Smooth muscle cell (in vitro differentiated cells): ENCODE data around the gene STARD5. TPM values are rescaled to one million over a fixed set of nuclear protein-coding genes. Genes with fewer than 3 reads are reported as not detected.

Experiments
- DNase-seq: peaks from one replicate; lab custom pipeline; 2025; ENCODE audit not compliant: unreplicated experiment; lab: John Stamatoyannopoulos, UW
- H2AFZ ChIP-seq: fragments of 200-600 bp; sonication (generic); 2 replicates; pipeline ENCODE4 v1.6.0; 2016; ENCODE audit warnings: antibody characterized with exemption, low read depth, mild to moderate bottlenecking
- H3F3A ChIP-seq: fragments of 200-600 bp; sonication (generic); 2 replicates; pipeline ENCODE4 v1.6.0; 2017; ENCODE audit warnings: antibody characterized with exemption, low read depth
- H3K27ac ChIP-seq: fragments of 200-600 bp; sonication (generic); 2 replicates; pipeline ENCODE4 v1.5.1; 2016; ENCODE audit warnings: low read depth, mild to moderate bottlenecking
- H3K27me3 ChIP-seq: fragments of 200-600 bp; sonication (generic); 2 replicates; pipeline ENCODE4 v1.6.1; 2016; ENCODE audit warnings: low read depth, mild to moderate bottlenecking
- H3K36me3 ChIP-seq: fragments of 200-600 bp; sonication (generic); 2 replicates; pipeline ENCODE4 v1.5.1; 2016; ENCODE audit warnings: low read depth
- H3K4me1 ChIP-seq: fragments of 200-600 bp; sonication (generic); 2 replicates; pipeline ENCODE4 v1.5.1; 2016; ENCODE audit warnings: low read depth
- H3K4me2 ChIP-seq: fragments of 200-600 bp; sonication (generic); 2 replicates; pipeline ENCODE4 v1.6.0; 2016; ENCODE audit warnings: mild to moderate bottlenecking
- H3K4me3 ChIP-seq: fragments of 200-600 bp; sonication (generic); 2 replicates; pipeline ENCODE4 v1.5.1; 2016; ENCODE audit warnings: mild to moderate bottlenecking
- H3K79me2 ChIP-seq: fragments of 200-600 bp; sonication (generic); 2 replicates; pipeline ENCODE4 v1.6.0; 2016; ENCODE audit warnings: low read depth, mild to moderate bottlenecking
- H3K9ac ChIP-seq: fragments of 200-600 bp; sonication (generic); 2 replicates; pipeline ENCODE4 v1.6.0; 2016; ENCODE audit warnings: low read depth
- H3K9me3 ChIP-seq: fragments of 200-600 bp; sonication (generic); replicated peaks from 2 replicates; pipeline ENCODE4 v1.5.1; 2016; ENCODE audit warnings: low read depth
- H4K20me1 ChIP-seq: fragments of 200-600 bp; sonication (generic); 2 replicates; pipeline ENCODE4 v1.6.0; 2016; ENCODE audit warnings: low read depth
- WGBS: methylation state at CpG from one replicate; pipeline ENCODE4 v1.1.7; 2016; ENCODE audit warnings: low lambda C conversion rate; 5-methylcytosine and 5-hydroxymethylcytosine counted together
- polyA plus RNA-seq: library from polyadenylated mRNA; unstranded; fragments of >200 nt; fragmentation: Nextera tagmentation; extraction: Ambion mirVana; gene quantifications from 2 replicates; pipeline ENCODE4 v1.2.1, GENCODE V29; 2016
- total RNA-seq: library from RNA; depleted of rRNA; stranded (reverse); fragments of >200 nt; gene quantifications from 2 replicates; pipeline ENCODE4 v1.2.3, GENCODE V29; 2014
- TF ChIP-seq, protein P1 (sequence below): fragments of 200-600 bp; sonication (generic); IDR thresholded peaks from 2 replicates; pipeline ENCODE4 v1.5.1; 2017; ENCODE audit warnings: borderline replicate concordance, mild to moderate bottlenecking, antibody characterized with exemption; ENCODE audit not compliant: insufficient read depth, poor library complexity, severe bottlenecking

STARD5 gene
- total and polyA plus RNA-seq, 2 experiments from 2014 or later = 1.6 to 6.2 TPM

DNA sequence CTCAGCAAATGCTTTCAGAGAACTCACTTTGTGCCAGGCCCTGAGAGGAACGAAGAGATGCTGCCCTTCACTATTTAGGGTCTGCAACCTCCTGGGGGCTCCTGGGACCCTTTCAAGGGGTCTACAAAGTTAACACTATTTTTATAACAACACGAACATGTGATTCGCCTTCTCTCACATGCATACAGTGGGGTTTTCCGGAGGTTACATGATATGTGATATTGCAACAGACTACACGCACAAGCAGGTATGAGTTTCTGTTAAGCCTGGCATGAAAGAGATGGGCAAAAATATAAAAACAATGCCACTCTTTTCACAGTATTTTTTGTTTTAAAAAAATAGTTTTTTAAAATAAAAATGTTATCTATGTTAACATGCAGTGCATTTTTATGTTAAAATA lies 10.3 kb downstream of the STARD5 start:
- no peak overlapping the region for H3K4me3 ChIP-seq
- no peak for DNase-seq
- H3K27me3 ChIP-seq = no peaks in the 10 kb centered on the region
- no peak overlapping the region for H3K9ac ChIP-seq
- no peaks in the 10 kb centered on the region for H3K4me1 ChIP-seq
- H3K4me2 ChIP-seq = peak overlapping the region; percentile 51
- no peaks in the 10 kb centered on the region for H4K20me1 ChIP-seq
- no peaks in the 10 kb centered on the region for H3K9me3 ChIP-seq
- H3K27ac ChIP-seq = peak overlapping the region; percentile 68
- WGBS = 92% methylated on average over 5 of the region's 5 CpGs
- H3F3A ChIP-seq = no peaks in the 10 kb centered on the region
- no peaks in the 10 kb centered on the region for H3K79me2 ChIP-seq
- TF ChIP-seq, protein P1, sequence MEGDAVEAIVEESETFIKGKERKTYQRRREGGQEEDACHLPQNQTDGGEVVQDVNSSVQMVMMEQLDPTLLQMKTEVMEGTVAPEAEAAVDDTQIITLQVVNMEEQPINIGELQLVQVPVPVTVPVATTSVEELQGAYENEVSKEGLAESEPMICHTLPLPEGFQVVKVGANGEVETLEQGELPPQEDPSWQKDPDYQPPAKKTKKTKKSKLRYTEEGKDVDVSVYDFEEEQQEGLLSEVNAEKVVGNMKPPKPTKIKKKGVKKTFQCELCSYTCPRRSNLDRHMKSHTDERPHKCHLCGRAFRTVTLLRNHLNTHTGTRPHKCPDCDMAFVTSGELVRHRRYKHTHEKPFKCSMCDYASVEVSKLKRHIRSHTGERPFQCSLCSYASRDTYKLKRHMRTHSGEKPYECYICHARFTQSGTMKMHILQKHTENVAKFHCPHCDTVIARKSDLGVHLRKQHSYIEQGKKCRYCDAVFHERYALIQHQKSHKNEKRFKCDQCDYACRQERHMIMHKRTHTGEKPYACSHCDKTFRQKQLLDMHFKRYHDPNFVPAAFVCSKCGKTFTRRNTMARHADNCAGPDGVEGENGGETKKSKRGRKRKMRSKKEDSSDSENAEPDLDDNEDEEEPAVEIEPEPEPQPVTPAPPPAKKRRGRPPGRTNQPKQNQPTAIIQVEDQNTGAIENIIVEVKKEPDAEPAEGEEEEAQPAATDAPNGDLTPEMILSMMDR = no peak
- peaks cover 6% of the 10 kb centered on the region for H3K36me3 ChIP-seq
- no peak overlapping the region for H2AFZ ChIP-seq

DNA sequence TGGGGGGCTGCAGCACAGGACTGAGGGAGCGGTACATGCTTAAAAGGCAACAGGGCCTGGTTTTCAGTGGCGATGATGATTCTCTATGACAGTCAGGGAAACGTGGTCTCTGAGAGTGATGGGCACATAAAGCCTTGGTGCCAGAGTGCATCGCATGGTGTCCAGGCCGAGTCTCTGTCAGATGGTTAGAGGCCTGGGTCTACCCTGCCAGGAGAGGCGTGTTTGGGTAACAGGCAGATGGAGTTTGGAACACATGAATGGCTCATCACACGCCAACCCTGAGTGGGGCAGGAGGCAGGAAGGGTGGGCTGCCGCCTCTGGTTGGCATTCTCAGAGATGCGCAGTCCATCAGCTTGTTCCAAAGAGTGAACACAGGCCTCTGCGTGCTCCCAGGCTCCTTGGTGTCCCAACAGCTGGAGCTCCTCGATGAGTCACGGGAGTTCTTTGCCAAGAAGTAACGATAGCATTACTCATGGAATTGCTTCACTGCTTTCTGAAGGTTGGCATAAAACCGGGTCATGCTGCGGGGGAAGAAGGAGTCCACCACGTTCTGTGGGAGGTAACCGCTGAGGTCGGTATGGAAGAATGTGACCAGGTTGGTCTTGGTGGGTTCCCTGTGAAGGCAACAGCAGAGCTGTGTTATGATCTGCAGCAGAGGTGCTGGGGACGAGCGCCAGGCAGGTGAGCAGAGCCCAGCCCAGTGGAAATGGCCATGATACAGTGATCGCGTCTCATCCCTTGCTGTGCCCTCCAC lies 11.0 kb downstream of the STARD5 start:
- Histone ChIP-seq H3K27ac (peak overlapping the region; percentile 68), H3K4me2 (peak overlapping the region; percentile 51), H4K20me1 (no peaks in the 10 kb centered on the region), H3K36me3 (no peaks in the 10 kb centered on the region), H2AFZ (no peak overlapping the region), H3K9me3 (no peaks in the 10 kb centered on the region), H3K4me3 (no peak overlapping the region), H3F3A (no peaks in the 10 kb centered on the region), H3K9ac (no peak overlapping the region), H3K27me3 (no peaks in the 10 kb centered on the region), H3K79me2 (no peaks in the 10 kb centered on the region), H3K4me1 (no peaks in the 10 kb centered on the region)
- WGBS = 57% methylated on average over 21 of the region's 22 CpGs
- TF ChIP-seq, protein P1 = no peak
- peak; percentile 23 for DNase-seq

DNA sequence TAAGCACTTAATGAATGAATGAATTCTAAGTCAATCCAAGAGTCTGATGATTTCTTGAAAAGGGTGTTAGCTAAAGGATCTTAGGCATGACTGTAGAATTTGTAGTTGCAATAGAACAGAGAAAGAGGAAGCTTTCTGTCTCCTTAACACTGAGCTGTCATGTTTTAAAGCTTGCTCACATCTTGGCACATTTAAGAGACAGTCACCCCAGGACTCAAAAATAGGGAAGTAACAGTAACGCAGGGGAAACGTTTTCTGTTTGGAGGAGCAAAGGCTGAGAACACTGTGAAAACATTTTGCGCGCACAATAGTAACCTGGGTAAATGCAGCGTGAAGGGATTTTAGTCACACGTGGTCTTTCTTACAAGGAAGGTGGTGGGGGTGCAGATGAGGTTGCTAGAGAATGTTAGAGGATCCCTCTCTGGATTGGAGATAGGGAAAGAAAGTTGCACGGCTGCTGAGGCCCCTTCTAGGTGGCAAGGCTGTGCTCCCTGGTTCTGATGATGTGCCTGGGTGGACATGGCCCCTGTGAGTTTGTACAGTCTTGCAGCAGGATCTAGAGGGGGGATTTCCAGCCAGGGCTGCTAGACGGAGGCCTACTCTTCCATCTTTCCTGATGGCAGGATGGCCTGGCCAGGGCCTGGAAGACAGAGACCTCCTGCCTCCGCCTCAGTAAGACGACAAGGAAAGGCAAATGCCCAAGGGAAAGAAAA lies 12.0 kb downstream of the STARD5 start:
- H3K27me3 ChIP-seq = no peaks in the 10 kb centered on the region
- no peaks in the 10 kb centered on the region for H4K20me1 ChIP-seq
- H3K36me3 ChIP-seq = no peaks in the 10 kb centered on the region
- TF ChIP-seq, protein P1 = no peak
- no peak overlapping the region for H2AFZ ChIP-seq
- H3K9me3 ChIP-seq = no peaks in the 10 kb centered on the region
- no peaks in the 10 kb centered on the region for H3F3A ChIP-seq
- H3K4me1 ChIP-seq = no peaks in the 10 kb centered on the region
- DNase-seq = no peak
- no peak overlapping the region for H3K27ac ChIP-seq
- WGBS = 97% methylated on average over 10 of the region's 10 CpGs
- H3K79me2 ChIP-seq = no peaks in the 10 kb centered on the region
- no peak overlapping the region for H3K9ac ChIP-seq
- no peak overlapping the region for H3K4me2 ChIP-seq
- H3K4me3 ChIP-seq = no peak overlapping the region

DNA sequence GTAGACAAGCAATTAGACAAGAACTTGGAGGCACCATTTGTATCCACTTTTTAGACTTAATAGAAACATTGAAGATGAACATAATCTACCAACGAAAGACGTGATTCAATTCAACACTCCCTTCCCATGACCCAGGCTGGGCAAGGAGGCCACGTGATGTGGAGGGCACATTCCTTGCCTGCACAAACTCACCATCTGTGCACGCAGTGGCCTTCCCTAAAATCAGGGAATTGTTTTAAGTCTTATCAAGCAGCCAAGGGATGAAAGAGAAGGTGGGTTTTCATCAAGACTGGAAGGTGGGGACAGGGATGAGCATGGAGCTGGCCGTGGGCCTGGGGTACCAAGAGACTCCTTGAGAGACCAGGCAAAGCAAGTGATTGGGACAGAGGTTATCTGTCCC lies 13.5 kb downstream of the STARD5 start:
- Histone ChIP-seq H3K4me2 (no peak overlapping the region), H3K9me3 (no peaks in the 10 kb centered on the region), H3K9ac (no peak overlapping the region), H3K27me3 (no peaks in the 10 kb centered on the region), H3K4me3 (no peak overlapping the region), H2AFZ (no peak overlapping the region), H3K27ac (no peak overlapping the region), H4K20me1 (no peaks in the 10 kb centered on the region), H3K4me1 (no peaks in the 10 kb centered on the region), H3K36me3 (no peaks in the 10 kb centered on the region), H3F3A (no peaks in the 10 kb centered on the region), H3K79me2 (no peaks in the 10 kb centered on the region)
- TF ChIP-seq, protein P1 = no peak
- no peak for DNase-seq
- 97% methylated on average over 5 of the region's 5 CpGs for WGBS
